Left ventricle myocardium inferior (tissue), 1 donor: ENCODE results near the gene GTPBP2. TPM values are rescaled to one million over a fixed set of nuclear protein-coding genes. Genes with fewer than 3 reads are reported as not detected.
"Not testable (repeated sequence)": the region's sequence is repeated elsewhere in the genome, so short reads cannot be mapped to it uniquely, and the experiment has no call there.

Experiments
- DNase-seq: peaks from one replicate; pipeline ENCODE4 v3.0.0-alpha.2; 2020
- H3K27ac ChIP-seq: fragments of 200-600 bp; replicated peaks from 2 replicates; pipeline ENCODE4 v1.8.0; 2021
- H3K27me3 ChIP-seq: fragments of 200-600 bp; 2 replicates; pipeline ENCODE4 v1.8.0; 2021; ENCODE audit warnings: low read depth
- H3K36me3 ChIP-seq: fragments of 200-600 bp; 2 replicates; pipeline ENCODE4 v1.8.0; 2021
- H3K4me1 ChIP-seq: fragments of 200-600 bp; 2 replicates; pipeline ENCODE4 v1.8.0; 2021
- H3K4me3 ChIP-seq: fragments of 200-600 bp; 2 replicates; pipeline ENCODE4 v1.8.0; 2021; ENCODE audit warnings: mild to moderate bottlenecking, moderate library complexity
- H3K9me3 ChIP-seq: fragments of 200-600 bp; replicated peaks from 2 replicates; pipeline ENCODE4 v1.8.0; 2021
- intact Hi-C: fragments of 100-400 bp; cut with micrococcal nuclease; formaldehyde crosslinking; loops from one replicate; pipeline ENCODE4 v1.11.0; 2022
- total RNA-seq: library from RNA; stranded (reverse); fragmentation: NEBNext Ultra II Directional; extraction: Animal tissue kit (Norgen Biotek cat#: 25700); gene quantifications from one replicate; pipeline ENCODE4 v1.2.1, GENCODE V29; 2021
- TF ChIP-seq, protein P1 (sequence below): fragments of 200-600 bp; IDR thresholded peaks from 2 replicates; pipeline ENCODE4 v1.8.0; 2021; ENCODE audit warnings: antibody characterized with exemption, mild to moderate bottlenecking, borderline replicate concordance
- donor health status: DM: no; HTN: yes; CAD: no; lungs with severe emphysema.

The GTPBP2 gene
- total RNA-seq, 1 donor from 2014 or later, result 27.1 TPM

DNA sequence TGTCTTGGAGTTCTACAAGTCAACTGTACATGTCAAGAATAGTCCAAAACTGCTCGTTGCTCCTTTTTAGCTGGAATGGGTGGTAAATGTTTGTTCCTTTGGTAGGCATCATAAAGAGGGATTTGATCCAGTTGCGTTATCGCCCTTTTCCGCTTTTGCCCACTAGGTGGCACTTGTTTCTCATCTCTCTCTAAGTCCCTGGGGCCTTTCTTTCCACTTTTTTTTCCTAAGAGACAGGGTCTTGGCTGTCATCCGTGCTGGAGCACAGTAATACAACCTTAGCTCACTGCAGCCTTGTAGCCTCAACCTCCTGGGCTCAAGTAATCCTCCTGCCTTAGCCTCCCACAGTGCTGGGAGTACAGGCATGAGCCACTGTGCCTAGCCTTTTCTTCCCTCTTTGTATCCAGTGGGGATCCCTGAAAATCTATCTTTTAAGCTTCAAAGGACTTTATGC is 20.7 kb downstream of the GTPBP2 start:
- Histone ChIP-seq H3K36me3 (peaks cover 65% of the 10 kb centered on the region), H3K27me3 (no peaks in the 10 kb centered on the region), H3K4me3 (no peak overlapping the region), H3K27ac (no peak overlapping the region), H3K9me3 (no peaks in the 10 kb centered on the region), H3K4me1 (peaks cover 7% of the 10 kb centered on the region)
- DNase-seq, result peak; percentile 36
- TF ChIP-seq, protein P1, sequence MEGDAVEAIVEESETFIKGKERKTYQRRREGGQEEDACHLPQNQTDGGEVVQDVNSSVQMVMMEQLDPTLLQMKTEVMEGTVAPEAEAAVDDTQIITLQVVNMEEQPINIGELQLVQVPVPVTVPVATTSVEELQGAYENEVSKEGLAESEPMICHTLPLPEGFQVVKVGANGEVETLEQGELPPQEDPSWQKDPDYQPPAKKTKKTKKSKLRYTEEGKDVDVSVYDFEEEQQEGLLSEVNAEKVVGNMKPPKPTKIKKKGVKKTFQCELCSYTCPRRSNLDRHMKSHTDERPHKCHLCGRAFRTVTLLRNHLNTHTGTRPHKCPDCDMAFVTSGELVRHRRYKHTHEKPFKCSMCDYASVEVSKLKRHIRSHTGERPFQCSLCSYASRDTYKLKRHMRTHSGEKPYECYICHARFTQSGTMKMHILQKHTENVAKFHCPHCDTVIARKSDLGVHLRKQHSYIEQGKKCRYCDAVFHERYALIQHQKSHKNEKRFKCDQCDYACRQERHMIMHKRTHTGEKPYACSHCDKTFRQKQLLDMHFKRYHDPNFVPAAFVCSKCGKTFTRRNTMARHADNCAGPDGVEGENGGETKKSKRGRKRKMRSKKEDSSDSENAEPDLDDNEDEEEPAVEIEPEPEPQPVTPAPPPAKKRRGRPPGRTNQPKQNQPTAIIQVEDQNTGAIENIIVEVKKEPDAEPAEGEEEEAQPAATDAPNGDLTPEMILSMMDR, result peak; percentile 83
- intact Hi-C loops, result loop anchor here (10.0 kb wide), 1 partner anchor 466 kb away; no protein-coding TSS in a partner anchor

- Histone ChIP-seq H3K27me3 (no peaks in the 10 kb centered on the region), H3K27ac (no peak overlapping the region), H3K4me1 (peaks cover 7% of the 10 kb centered on the region), H3K9me3 (no peaks in the 10 kb centered on the region), H3K36me3 (peaks cover 72% of the 10 kb centered on the region), H3K4me3 (no peak overlapping the region)
- TF ChIP-seq, protein P1, result no peak
- no peak for DNase-seq
- intact Hi-C loops, result loop anchor here (10.0 kb wide), 1 partner anchor 469 kb away; no protein-coding TSS in a partner anchor
These were observed 23.0 kb downstream of the GTPBP2 start for GRCh38 chr6:43606019-43606418.

DNA sequence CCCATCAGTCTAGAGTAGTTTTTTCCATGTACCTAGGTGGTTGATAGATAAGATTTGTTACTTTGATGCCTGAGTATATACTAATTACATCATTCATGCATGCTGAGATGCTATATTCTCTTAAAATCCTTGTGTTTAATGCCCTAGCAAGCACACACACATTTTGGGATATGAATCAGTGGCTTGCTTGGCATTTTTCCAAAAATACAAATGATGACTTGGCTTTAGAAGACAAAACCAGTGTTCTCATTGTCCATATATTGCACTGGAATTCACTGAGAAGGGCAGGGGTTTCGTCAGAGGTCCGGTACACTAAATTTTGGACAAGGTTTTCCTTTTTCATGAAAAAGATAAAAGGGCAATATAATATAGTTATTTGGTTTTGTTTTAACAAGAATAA is 24.9 kb downstream of the GTPBP2 start:
- H3K27me3 ChIP-seq, result no peaks in the 10 kb centered on the region
- no peak overlapping the region for H3K27ac ChIP-seq
- peaks cover 7% of the 10 kb centered on the region for H3K4me1 ChIP-seq
- no peaks in the 10 kb centered on the region for H3K9me3 ChIP-seq
- TF ChIP-seq, protein P1, result no peak
- H3K4me3 ChIP-seq, result no peak overlapping the region
- DNase-seq, result no peak
- H3K36me3 ChIP-seq, result peaks cover 61% of the 10 kb centered on the region
- intact Hi-C loops, result loop anchor here (10.0 kb wide), 1 partner anchor 471 kb away; no protein-coding TSS in a partner anchor

- Histone ChIP-seq H3K9me3 (no peaks in the 10 kb centered on the region), H3K4me3 (no peak overlapping the region), H3K4me1 (no peaks in the 10 kb centered on the region), H3K36me3 (peaks cover 62% of the 10 kb centered on the region), H3K27me3 (no peaks in the 10 kb centered on the region), H3K27ac (no peak overlapping the region)
- DNase-seq, result no peak
- intact Hi-C loops, result loop anchor here (10.0 kb wide), 1 partner anchor 474 kb away; no protein-coding TSS in a partner anchor
- TF ChIP-seq, protein P1, result no peak
These were observed 28.5 kb downstream of the GTPBP2 start for GRCh38 chr6:43600595-43600994.

- Histone ChIP-seq H3K9me3 (no peaks in the 10 kb centered on the region), H3K27me3 (no peaks in the 10 kb centered on the region), H3K4me3 (no peak overlapping the region), H3K27ac (no peak overlapping the region), H3K36me3 (peaks cover 43% of the 10 kb centered on the region), H3K4me1 (no peaks in the 10 kb centered on the region)
- TF ChIP-seq, protein P1, result no peak
- intact Hi-C loops, result no loop called here
- DNase-seq, result no peak
These were observed 35.1 kb downstream of the GTPBP2 start for GRCh38 chr6:43593938-43594337.

DNA sequence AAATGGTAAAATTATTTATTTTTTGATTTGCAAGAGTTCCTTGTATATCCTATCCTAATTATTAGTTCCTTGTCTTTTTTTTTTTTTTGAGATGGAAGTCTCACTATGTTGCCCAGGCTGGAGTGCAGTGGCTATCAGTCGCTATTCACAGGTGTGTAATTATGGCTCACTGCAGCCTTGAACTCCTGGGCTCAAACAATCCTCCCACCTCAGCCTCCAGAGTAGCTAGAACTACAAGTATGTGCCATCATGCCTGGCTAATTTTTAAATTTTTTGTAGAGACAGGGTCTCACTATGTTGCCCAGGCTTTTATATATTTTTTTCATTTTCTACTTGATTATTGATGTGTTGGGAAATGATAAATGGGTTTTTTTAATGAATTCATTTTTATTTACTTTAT is 39.5 kb downstream of the GTPBP2 start:
- intact Hi-C loops, DNase-seq, H3K27me3 ChIP-seq, H3K4me1 ChIP-seq, H3K9me3 ChIP-seq, H3K4me3 ChIP-seq, H3K27ac ChIP-seq: not testable (repeated sequence)
- H3K36me3 ChIP-seq, result peaks cover 68% of the 10 kb centered on the region
